Stimulated activated CD4-positive, alpha-beta T cell treated with anti-CD3 and anti-CD28 coated beads, Interleukin-4, amount 100 ng/mL, for 48 hours (primary cell): ENCODE data around the gene LCLAT1.

Experiments used
- DNase-seq, 2 donors: peaks; one replicate each; pipeline ENCODE4 v3.0.0-alpha.2; 2020; ENCODE audit warnings: low read depth in 2 of 2

Gene LCLAT1

GRCh38 chr2:30670453-30670852 is 223.4 kb downstream of the LCLAT1 start:
- DNase-seq, result no peak

DNA sequence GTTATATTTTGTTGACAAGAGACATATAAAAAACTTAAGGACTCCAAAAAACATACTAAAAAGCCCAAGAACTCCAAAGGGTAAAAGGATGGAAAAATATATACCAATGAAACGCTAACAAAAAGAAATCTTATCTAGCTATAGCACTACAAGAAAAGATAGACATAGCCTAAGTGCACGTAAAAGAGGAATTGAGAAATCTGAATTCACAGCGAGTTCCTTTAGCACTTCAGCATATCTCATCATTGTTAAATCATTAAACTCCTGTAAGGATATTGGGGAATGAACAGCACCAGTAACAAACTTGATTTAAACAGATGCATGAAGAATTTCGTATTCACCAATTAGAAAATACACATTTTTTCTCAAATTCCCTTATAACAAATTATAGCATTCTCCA is 226.1 kb downstream of the LCLAT1 start:
- DNase-seq, result no peak

GRCh38 chr2:30675758-30676157 is 228.7 kb downstream of the LCLAT1 start:
- DNase-seq, result no peak

DNA sequence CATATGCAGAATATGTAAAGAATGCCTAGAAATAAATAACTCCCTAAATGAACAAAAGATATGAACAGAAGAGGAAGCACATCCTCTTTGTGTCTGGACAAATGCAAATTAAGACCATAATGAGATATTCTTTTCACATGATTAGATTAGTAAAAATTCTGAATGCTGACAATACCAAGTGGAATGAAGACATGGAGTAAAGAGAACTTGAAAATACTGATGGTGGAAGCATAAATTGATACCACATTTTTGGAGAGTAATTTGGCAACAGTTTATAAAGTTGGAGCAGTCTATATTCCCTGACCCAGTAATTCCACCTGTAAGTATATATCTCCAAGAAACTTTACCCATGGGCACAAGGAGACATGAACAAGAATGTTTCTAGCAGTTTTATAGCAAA is 230.2 kb downstream of the LCLAT1 start:
- no peak for DNase-seq

GRCh38 chr2:30677861-30678385 is 230.9 kb downstream of the LCLAT1 start:
- DNase-seq, result no peak

DNA sequence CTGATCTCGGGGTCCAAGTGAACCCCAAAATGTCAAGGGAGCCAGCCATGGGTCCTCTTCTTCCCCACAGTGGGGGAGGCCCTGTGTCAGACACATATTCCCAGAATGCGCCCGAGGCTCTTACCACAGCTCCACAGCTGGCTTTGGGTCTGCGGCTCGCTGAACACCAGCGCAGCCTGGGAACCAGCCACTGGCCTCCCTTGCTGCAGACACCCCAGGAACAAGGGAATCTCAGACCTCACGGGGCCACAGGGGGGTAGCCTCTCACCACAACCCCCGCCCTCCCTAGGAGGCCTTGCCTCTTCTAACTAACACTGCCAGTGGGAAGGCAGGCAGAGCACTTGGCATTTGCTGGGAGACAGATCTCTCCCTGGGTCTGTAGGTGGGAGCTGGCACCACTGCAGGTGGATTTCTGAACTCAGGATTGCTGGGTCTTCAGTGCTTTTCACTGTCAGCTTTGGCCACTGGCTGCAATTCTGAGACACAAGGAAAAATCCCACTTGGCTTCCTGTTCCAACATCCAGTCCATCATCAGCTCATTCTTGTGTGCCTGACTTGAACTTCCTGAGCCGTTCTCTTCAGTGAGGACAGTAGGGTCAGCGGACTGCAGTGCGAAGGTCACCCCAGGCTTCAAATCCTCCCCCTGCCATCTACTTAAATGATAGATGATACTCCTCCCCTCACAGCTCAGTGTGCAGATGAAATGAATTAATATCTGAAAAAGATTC is 231.5 kb downstream of the LCLAT1 start:
- DNase-seq, result no peak

DNA sequence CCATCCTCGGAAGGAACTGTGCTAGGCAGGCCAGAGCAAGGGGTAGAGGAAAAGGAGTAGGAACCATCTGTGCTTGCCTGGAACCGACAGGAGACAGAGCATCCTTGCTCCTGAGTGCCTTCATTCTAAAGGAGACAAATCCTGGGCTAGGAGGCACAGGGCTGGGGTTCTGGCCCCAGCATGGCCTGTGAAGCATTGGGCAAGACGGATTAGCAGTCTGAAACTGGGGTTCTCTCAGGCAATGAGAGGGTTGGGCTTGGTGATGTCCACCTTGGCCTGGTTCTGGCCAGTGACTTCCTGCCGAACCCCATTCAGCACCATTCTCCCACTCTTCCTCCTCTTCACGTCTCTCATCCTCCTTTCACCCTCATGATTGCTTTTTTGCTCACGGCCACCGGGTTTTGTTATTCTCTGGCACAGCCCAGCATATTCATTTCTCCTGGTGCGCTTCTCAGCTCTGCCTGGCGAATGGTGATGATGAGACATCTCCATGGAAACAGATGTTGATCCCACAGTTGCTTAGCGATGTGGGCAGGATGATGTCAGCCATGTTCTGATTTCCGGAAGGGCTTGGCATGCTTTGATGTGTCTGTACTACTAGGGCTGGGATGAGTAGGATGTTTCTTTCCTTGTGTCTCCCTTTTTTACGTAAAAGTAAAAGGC is 232.5 kb downstream of the LCLAT1 start:
- DNase-seq, result no peak

GRCh38 chr2:30680121-30680520 is 233.1 kb downstream of the LCLAT1 start:
- no peak for DNase-seq

DNA sequence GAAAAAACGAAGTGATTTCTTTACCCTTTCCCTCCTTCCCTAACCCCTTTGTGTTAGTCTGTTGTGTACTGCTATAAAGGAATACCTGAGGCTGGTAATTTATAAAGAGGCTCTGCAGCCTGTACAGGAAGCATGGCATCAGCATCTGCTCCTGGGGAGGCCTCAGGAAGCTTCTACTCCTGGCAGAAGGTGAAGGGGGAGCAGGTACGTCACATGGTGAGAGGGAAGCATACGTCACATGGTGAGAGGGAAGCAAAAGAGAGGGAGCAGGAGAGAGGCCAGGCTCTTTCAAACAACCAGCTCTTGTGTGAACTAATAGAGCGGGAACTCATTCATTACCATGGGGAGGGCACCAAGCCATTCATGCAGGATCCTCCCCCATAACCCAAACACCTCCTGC is 234.0 kb downstream of the LCLAT1 start:
- no peak for DNase-seq

- no peak for DNase-seq
Measured at GRCh38 chr2:30683236-30683956, 236.3 kb downstream of the LCLAT1 start.

DNA sequence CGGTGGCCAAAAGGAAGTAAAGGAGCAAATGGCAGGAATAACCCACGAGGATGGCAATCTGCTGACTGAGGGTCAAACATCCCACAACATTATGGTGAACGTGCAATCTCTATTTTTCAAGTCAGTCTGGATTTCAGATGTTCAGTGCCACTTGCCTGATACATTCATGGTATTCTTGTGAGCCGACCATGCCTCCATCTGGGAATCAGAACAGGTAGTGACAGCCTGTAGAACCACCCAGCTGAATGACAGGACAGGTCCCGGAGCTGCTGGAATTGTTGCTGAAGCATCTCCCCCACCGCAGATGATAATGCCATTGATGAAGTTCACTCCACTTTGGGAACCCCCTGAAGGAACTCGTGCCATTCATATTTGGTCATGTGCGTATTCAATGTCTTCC is 237.0 kb downstream of the LCLAT1 start:
- DNase-seq, result no peak

- DNase-seq, result no peak
Measured at GRCh38 chr2:30684516-30684915, 237.5 kb downstream of the LCLAT1 start.

GRCh38 chr2:30684996-30685395 is 237.9 kb downstream of the LCLAT1 start:
- no peak for DNase-seq

DNA sequence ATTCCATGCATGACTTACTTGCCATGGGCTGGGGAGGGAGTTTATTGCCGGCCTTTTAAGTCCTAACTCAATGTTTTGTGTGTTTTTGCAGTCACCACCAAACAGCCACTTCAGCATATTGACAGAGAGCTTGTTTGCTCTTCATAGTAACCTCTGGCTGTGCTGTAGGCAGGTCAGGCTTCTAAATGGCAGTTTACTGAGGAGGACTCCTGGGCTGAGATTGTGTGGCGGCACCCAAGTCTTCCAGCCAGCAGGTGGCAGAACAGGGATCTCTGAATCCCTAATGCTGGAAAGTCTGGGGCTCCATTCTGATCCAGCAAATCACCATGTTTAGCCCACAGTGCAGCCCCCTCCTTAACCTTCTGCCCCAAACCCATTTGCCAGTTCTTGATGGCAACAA is 239.0 kb downstream of the LCLAT1 start:
- DNase-seq, result no peak

DNA sequence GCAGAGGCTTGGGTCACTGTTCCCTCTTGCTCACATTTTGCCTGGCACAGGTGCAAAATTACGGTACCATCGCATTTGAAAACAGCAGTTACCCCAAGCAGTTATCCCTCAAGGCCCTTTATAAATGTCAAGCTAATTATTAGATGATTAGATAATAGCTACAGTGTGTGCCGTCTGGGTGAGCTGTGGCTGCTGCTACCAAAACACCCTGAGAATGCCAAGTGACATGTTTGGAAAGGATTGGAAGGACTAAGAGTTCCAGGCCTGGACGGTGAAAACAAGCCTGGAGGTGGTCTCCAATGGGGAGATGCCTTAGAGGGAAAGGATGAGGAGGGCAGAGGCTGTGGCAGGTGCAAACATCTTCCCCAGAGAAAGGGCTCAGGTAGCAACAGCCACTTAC is 239.6 kb downstream of the LCLAT1 start:
- no peak for DNase-seq

- no peak for DNase-seq
Measured at GRCh38 chr2:30688956-30689401, 241.9 kb downstream of the LCLAT1 start.

DNA sequence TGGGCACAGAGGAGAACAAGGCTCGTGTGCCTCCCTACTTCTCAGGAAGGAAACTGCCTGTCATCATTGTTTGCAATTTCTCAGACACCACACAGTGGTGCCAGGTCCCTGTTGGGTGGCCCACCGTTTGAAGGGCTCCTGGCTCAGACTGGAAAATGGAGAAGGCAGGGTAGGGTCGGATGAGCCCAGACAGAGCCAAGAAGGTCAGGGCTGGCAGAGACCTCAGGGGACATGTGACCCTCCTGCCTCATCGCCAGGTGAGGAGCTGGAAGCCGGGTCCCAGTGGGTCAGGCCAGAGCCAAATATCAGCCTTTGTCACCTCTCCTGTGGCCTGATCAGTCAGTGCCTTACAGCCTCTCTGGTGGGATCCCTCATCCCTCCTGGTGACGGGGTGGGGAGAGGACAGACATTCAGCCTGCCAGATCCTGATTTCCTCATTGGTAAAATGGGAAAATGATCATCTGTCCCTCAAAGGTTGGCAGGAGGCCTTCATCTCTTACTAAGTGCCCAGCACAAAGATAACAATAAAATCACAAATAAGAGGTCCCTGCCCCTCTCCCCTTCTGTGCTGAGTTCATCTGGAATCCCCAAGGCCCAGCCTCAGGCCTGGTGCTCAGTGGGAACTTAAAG is 242.6 kb downstream of the LCLAT1 start:
- no peak for DNase-seq

GRCh38 chr2:30690126-30690561 is 243.1 kb downstream of the LCLAT1 start:
- DNase-seq, result no peak

DNA sequence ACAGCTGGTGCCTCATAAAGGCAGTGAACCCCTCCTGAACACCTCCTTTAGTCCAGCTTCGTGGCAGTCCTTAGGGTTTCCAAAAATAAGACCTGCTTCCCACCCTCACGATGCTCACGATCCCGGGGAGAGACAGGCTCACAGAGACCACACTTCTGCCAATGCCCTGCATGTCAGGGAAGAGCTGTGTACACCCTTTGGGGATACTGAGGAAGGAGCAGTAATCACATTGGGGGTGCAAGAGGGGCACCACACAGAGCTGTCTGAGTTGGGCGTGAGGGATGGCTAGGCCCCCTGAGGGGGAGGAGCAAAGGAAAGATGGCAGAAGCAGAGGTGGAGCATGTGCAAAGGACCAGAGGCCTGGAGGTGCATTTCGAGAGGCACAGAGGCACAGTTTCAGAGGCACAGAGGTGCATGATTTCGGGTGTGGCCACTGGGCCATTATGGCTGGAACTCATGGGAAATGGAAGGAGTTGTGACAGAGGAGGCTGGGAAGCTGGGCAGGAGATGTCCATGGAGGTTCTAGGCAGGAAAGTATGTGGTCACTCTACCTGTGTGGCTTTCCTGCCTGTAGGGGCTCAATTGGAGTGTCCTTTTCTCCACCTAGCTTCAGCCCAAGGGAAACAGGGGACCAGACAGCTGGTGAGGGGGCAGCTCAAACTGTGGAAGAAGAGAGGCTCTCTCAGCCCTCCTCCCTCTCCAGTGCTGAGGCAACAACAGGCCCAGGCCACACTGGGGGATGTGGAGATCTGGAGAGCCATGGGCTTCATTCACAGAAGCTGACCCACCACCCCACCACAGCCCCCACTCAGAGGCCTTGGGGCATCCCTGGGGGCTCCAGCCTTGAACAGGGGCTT is 244.3 kb downstream of the LCLAT1 start:
- no peak for DNase-seq

- DNase-seq, result no peak
Measured at GRCh38 chr2:30691948-30692828, 245.1 kb downstream of the LCLAT1 start.
